HuH-7 (cell line): Measurements from ENCODE around the gene NKD1.
"Not testable (repeated sequence)": the region's sequence is repeated elsewhere in the genome, so short reads cannot be mapped to it uniquely, and the experiment has no call there.

Source experiments
- DNase-seq: peaks from one replicate; pipeline ENCODE4 v3.0.0; 2011; ENCODE audit warnings: low spot score

NKD1 gene

GRCh38 chr16:50519602-50520001, 28.6 kb upstream of the NKD1 start:
- no peak for DNase-seq

GRCh38 chr16:50520451-50521245, 27.5 kb upstream of the NKD1 start:
- no peak for DNase-seq

GRCh38 chr16:50521246-50521900, 26.8 kb upstream of the NKD1 start:
- DNase-seq, result no peak

- DNase-seq, result no peak
These were observed 25.9 kb upstream of the NKD1 start for GRCh38 chr16:50522324-50522723.

GRCh38 chr16:50523710-50524109, 24.5 kb upstream of the NKD1 start:
- DNase-seq, result no peak

GRCh38 chr16:50525262-50525661, 22.9 kb upstream of the NKD1 start:
- DNase-seq, result no peak

- no peak for DNase-seq
These were observed 22.5 kb upstream of the NKD1 start for GRCh38 chr16:50525716-50526115.

GRCh38 chr16:50526249-50526648, 21.9 kb upstream of the NKD1 start:
- no peak for DNase-seq

- DNase-seq, result no peak
These were observed 21.4 kb upstream of the NKD1 start for GRCh38 chr16:50526796-50527195.

- no peak for DNase-seq
These were observed 19.4 kb upstream of the NKD1 start for GRCh38 chr16:50528820-50529219.

- no peak for DNase-seq
These were observed 18.9 kb upstream of the NKD1 start for GRCh38 chr16:50529334-50529733.

- DNase-seq, result no peak
These were observed 17.6 kb upstream of the NKD1 start for GRCh38 chr16:50530277-50531236.

- DNase-seq, result no peak
These were observed 16.8 kb upstream of the NKD1 start for GRCh38 chr16:50531359-50531758.

GRCh38 chr16:50531901-50532300, 16.3 kb upstream of the NKD1 start:
- no peak for DNase-seq

- DNase-seq, result no peak
These were observed 15.6 kb upstream of the NKD1 start for GRCh38 chr16:50532576-50532975.

GRCh38 chr16:50533317-50533716, 14.9 kb upstream of the NKD1 start:
- DNase-seq, result no peak

- DNase-seq, result no peak
These were observed 14.1 kb upstream of the NKD1 start for GRCh38 chr16:50534091-50534490.

- DNase-seq, result no peak
These were observed 13.6 kb upstream of the NKD1 start for GRCh38 chr16:50534556-50534955.

- DNase-seq, result no peak
These were observed 13.2 kb upstream of the NKD1 start for GRCh38 chr16:50534958-50535357.

GRCh38 chr16:50535506-50536257, 12.5 kb upstream of the NKD1 start:
- DNase-seq, result no peak

- DNase-seq, result not testable (repeated sequence)
These were observed 11.9 kb upstream of the NKD1 start for GRCh38 chr16:50536258-50536645.
